ENCODE measurements around the gene SLCO3A1.

SLCO3A1 gene

DNA sequence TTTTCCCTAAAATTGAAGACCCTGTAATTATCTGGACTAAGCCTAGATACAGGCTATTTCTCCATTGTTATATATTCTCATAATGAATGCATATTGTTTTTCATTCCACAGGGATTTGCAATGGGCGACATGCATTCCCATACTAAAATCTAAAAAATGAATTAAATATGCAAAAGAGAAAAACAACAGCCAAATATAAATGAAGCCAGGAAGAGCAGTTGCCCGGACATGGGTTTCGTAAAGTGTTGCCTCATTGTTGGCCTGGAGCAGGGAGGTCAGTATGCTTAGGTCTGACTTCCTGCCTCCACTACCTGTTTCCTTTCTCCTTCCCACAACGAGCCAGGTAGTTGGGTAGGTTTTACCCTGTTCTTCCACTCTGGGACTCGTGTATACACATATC is 27.1 kb upstream of the SLCO3A1 start:
- DNase-seq (ENCODE audit: low read depth in 1 of 2, low spot score in 1 of 2) = no peak
- Histone ChIP-seq H3K4me3 (replicated peaks; ENCODE audit: insufficient read depth, low read length) (no peak overlapping the region), H3K27me3 (ENCODE audit: insufficient read depth, poor library complexity, severe bottlenecking) (no peaks in the 10 kb centered on the region), H3K27ac (replicated peaks) (no peak overlapping the region)
- TF ChIP-seq GABPA (IDR thresholded peaks at IDR 0.05; ENCODE audit: low read depth) (no peak), SPI1 (IDR thresholded peaks at IDR 0.05; ENCODE audit: borderline replicate concordance, low read depth) (no peak), REST (IDR thresholded peaks at IDR 0.05; ENCODE audit: insufficient replicate concordance, low read depth) (no peak), POLR2AphosphoS5 (IDR thresholded peaks at IDR 0.05; ENCODE audit: low read depth) (no peak)
- TF ChIP-seq, protein P1, sequence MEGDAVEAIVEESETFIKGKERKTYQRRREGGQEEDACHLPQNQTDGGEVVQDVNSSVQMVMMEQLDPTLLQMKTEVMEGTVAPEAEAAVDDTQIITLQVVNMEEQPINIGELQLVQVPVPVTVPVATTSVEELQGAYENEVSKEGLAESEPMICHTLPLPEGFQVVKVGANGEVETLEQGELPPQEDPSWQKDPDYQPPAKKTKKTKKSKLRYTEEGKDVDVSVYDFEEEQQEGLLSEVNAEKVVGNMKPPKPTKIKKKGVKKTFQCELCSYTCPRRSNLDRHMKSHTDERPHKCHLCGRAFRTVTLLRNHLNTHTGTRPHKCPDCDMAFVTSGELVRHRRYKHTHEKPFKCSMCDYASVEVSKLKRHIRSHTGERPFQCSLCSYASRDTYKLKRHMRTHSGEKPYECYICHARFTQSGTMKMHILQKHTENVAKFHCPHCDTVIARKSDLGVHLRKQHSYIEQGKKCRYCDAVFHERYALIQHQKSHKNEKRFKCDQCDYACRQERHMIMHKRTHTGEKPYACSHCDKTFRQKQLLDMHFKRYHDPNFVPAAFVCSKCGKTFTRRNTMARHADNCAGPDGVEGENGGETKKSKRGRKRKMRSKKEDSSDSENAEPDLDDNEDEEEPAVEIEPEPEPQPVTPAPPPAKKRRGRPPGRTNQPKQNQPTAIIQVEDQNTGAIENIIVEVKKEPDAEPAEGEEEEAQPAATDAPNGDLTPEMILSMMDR (IDR thresholded peaks at IDR 0.05; ENCODE audit: insufficient read depth, low read length) = no peak

DNA sequence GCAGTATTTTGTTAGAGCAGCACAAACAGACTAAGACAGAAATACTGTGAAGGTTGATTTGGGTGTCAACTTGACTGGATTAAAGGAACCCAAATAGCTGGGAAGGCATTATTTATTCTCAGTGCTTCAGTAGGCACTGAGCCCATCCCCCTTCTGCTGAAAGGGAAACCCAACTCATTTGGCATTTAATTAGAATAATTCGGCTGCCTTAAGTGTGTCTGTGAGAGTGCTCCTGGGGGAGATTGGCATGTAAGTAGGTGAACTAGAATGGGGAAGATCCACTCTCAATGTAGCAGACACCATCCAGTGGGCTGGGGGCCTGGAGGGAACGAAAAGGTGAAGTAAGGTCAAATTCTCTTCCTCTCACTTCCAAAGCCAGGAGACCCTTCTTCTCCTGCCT is 20.5 kb upstream of the SLCO3A1 start:
- DNase-seq (ENCODE audit: low read depth in 1 of 2, low spot score in 1 of 2) = no peak
- TF ChIP-seq POLR2AphosphoS5 (IDR thresholded peaks at IDR 0.05; ENCODE audit: low read depth) (no peak), GABPA (IDR thresholded peaks at IDR 0.05; ENCODE audit: low read depth) (no peak), SPI1 (IDR thresholded peaks at IDR 0.05; ENCODE audit: borderline replicate concordance, low read depth) (no peak), REST (IDR thresholded peaks at IDR 0.05; ENCODE audit: insufficient replicate concordance, low read depth) (no peak)
- TF ChIP-seq, protein P1 (IDR thresholded peaks at IDR 0.05; ENCODE audit: insufficient read depth, low read length) = no peak
- Histone ChIP-seq H3K4me3 (replicated peaks; ENCODE audit: insufficient read depth, low read length) (no peak overlapping the region), H3K27ac (replicated peaks) (no peak overlapping the region), H3K27me3 (ENCODE audit: insufficient read depth, poor library complexity, severe bottlenecking) (no peaks in the 10 kb centered on the region)

- Histone ChIP-seq H3K4me3 (replicated peaks; ENCODE audit: insufficient read depth, low read length) (no peak overlapping the region), H3K27me3 (ENCODE audit: insufficient read depth, poor library complexity, severe bottlenecking) (peaks cover 2% of the 10 kb centered on the region), H3K27ac (replicated peaks) (no peak overlapping the region)
- no peak for DNase-seq (ENCODE audit: low read depth in 1 of 2, low spot score in 1 of 2)
- TF ChIP-seq REST (IDR thresholded peaks at IDR 0.05; ENCODE audit: insufficient replicate concordance, low read depth) (no peak), POLR2AphosphoS5 (IDR thresholded peaks at IDR 0.05; ENCODE audit: low read depth) (no peak), SPI1 (IDR thresholded peaks at IDR 0.05; ENCODE audit: borderline replicate concordance, low read depth) (no peak), GABPA (IDR thresholded peaks at IDR 0.05; ENCODE audit: low read depth) (no peak)
- TF ChIP-seq, protein P1 (IDR thresholded peaks at IDR 0.05; ENCODE audit: insufficient read depth, low read length) = no peak
Measured at GRCh38 chr15:91839867-91840266, 13.6 kb upstream of the SLCO3A1 start.

All from HL-60 (cell line).